NCI-H524 treated with DMSO at 0.1 percent for 48 hours (cell line): ENCODE results near the gene TCAF1.
"Not testable (repeated sequence)": the region's sequence is repeated elsewhere in the genome, so short reads cannot be mapped to it uniquely, and the experiment has no call there.

Source experiments
- DNase-seq: peaks from one replicate; lab custom pipeline; 2025; lab: John Stamatoyannopoulos, UW

Gene TCAF1

GRCh38 chr7:143857994-143858393 lies 44.0 kb downstream of the TCAF1 start:
- not testable (repeated sequence) for DNase-seq

- DNase-seq: not testable (repeated sequence)
These were observed 46.5 kb downstream of the TCAF1 start for GRCh38 chr7:143855443-143855842.

GRCh38 chr7:143850682-143851081 lies 51.3 kb downstream of the TCAF1 start:
- no peak for DNase-seq

DNA sequence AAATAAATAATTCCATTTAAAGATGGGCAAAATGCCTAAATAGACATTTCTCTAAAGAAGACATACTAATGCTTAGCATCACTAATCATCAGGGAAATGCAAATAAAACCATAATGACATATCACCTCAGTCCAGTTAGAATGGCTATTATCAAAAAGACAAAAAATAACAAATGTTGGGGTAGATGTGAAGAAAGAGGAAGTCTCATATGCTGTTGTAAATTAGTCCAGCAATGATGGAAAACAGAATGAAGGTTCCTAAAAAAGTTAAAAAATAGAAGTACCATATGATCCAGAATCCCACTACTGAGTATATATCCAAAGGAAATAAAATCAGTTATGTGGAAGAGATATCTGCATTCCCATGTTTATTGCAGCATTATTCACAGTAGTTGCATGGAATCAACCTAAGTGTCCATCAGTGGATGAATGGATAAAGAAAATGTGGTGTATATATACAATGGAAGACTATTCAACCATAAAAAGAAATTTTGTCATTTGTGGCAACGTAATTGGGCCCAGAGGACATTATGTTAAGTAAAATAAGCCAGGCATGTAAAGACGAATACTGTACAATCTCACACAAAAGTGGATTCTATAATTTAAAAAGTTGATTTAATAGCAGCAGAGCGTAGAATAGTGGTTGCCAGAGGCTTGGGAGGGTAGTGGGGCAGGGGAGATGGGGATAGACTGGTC lies 52.0 kb downstream of the TCAF1 start:
- no peak for DNase-seq

DNA sequence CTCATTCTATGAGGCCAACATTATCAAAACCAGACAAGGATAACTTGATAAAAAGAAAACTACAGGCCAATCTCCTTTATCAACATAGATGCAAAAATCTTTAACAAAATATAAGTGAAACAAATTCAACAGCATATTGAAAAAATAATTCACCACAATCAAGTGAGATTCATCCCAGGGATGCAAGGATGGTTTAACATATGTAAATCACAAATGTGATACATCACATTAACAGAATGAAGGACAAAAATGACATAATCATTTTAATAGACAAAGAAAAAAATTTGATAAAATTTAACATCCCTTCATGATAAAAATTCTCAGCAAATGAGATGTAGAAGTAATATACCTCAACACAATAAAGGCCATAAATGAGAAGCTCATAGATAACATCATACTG lies 53.8 kb downstream of the TCAF1 start:
- DNase-seq: no peak

GRCh38 chr7:143846692-143847091 lies 55.3 kb downstream of the TCAF1 start:
- DNase-seq: no peak

- not testable (repeated sequence) for DNase-seq
These were observed 60.3 kb downstream of the TCAF1 start for GRCh38 chr7:143841696-143842095.

GRCh38 chr7:143840062-143840461 lies 61.9 kb downstream of the TCAF1 start:
- DNase-seq: not testable (repeated sequence)

- DNase-seq: not testable (repeated sequence)
These were observed 64.8 kb downstream of the TCAF1 start for GRCh38 chr7:143837223-143837622.

DNA sequence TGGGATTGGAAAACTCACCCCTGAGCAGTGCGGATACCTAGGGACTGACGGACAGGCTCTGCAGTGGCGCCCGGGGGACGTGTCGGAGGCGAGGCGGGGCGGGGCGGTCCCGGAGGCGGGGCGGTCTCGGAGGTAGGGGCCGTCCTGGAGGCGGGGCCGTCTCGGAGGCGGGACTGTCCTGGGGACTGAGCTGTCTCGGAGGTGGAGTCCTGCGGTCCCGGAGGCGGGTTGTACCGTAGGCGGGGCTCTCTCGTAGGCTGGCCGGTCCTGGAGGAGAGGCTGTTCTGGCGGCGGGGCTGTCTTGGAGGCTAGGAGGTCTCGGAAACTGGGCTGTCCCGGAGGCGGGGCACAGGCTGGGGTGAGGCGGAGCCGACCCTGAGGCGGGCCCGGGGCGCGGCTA lies 65.4 kb downstream of the TCAF1 start:
- peak; percentile 20 for DNase-seq

DNA sequence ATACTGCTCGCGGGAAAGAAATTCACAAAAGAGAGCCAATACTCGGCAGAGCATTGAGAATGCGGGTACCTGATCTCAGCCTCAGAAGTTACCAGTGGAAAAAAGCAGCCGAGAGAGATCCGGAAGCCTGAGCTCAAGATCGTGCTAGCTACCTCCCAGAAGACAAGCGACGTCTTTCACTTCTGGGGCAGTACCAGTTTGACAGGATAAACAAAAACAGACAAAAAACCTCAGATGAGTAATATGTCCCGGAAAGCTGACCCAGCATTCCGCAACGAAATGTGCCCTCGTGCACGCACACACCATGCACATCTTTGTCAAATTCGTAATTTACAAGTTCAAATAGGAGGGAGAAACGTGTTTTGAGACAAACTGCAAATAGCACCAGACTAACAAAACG lies 65.9 kb downstream of the TCAF1 start:
- DNase-seq: not testable (repeated sequence)

- DNase-seq: not testable (repeated sequence)
These were observed 75.4 kb downstream of the TCAF1 start for GRCh38 chr7:143826578-143826977.

GRCh38 chr7:143824295-143825135 lies 77.5 kb downstream of the TCAF1 start:
- DNase-seq: not testable (repeated sequence)

DNA sequence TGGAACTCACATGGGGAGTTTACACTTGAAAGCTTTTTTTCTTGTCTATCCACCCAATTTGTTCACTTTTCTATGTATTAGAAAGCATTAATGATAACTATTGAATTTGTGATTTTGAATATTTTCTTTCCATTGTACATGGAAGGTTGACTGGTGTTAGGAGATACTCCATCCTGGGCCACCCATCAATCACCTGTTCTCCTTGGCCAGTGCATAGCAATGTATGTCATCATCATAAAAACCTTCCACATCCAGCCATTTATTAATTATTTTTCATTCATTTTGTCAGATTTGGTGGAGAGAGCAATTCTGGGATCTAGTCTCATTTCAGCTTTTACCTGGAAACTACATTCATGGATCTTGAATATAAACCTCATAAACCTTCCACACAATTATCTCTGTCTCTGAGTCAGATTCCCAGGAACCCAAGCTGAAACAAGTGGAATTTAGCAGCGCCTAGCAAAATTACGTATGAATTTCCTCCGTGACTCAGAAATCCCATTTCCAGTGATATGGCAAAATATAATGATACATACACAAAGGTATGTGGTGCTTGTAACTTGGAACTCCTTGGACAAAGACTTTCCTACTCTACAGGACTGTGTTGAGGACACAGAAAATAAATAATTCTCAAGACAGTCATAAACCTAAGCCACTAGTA lies 78.2 kb downstream of the TCAF1 start:
- DNase-seq: not testable (repeated sequence)

GRCh38 chr7:143821392-143822277 lies 80.3 kb downstream of the TCAF1 start:
- DNase-seq: not testable (repeated sequence)

- not testable (repeated sequence) for DNase-seq
These were observed 84.1 kb downstream of the TCAF1 start for GRCh38 chr7:143817873-143818272.

DNA sequence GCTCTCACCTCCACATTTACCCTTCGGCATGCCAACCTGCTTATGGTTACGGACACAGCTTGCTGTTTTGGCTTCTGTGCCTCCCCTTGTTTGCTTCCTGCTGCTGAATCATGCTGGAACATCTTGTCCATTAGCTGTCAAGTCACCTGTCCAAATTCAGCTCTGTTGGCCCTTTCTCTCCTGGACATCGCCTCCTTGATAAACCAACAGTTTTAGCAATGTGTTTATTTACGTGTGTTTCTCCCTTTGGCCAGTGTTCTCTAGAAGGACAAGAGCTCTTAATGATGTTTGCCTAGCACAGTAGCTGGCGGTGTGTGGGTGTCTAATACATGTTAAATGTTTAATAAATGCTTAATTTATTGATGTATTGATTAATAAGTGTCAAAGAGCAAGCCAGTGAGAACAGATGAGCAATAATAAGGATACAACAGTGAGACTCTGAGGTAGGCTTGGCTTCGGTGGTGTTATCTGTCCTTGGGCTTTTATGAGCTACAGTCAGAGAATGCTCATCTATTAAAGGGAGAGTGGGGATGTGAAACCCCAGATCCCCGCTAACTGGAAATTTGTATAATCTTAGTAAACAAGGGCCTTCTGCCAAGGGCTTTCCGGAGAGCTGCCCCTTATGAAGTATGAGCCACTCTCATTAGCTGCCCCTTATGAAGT lies 85.4 kb downstream of the TCAF1 start:
- DNase-seq: not testable (repeated sequence)

DNA sequence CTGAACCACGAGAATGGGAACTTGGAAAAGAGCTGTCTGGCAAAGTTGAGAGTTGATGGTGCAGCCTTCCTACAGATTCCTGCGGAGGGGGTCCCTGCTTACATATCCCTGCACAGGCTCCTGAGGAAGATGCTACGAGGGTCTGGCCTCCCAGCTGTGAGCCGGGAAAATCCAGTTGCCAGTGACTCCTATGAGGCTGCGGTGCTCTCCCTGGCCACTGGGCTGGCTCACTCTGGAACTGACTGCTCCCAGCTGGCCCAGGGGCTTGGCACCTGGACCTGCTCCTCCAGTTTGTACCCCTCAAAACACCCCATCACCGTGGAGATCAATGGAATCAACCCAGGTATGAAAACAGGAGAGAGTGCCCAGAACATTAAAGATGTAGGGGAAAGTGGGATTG lies 91.3 kb downstream of the TCAF1 start:
- DNase-seq: not testable (repeated sequence)

DNA sequence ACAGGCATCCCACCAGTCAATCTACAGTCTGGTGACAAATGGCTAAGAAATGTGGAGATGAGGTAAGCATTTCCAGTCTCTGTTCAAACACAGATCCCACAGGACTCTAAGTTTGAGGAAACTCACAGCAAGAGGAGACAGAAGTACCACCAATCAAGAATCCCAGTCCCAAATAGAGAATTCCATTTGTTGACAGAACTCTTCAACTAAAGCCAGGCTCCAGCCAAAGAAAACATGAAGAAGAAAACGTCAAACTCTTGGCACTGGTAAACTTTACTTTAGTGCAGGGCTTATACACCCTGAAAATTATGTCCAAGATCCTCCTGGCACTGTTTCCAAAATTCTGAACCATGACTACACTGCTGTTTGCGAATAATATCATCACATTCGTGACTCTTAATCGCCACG lies 95.3 kb downstream of the TCAF1 start:
- not testable (repeated sequence) for DNase-seq
